ENCODE results near the gene ACSS1.

ACSS1 gene

GRCh38 chr20:24992487-24993205 lies 65.3 kb downstream of the ACSS1 start, which contains the start of gene APMAP:
Gene APMAP (minus strand): TSS chr20:24992751. CDS start chr20:24992688, 63 bp downstream.
- DNase-seq: peak; percentile 90 to 93

- peak in 1 of 2 experiments; percentile 43 for DNase-seq
These were observed 65.9 kb downstream of the ACSS1 start for GRCh38 chr20:24991897-24992486.

GRCh38 chr20:24990810-24991252 lies 67.1 kb downstream of the ACSS1 start:
- no peak for DNase-seq

GRCh38 chr20:24989162-24989561 lies 68.8 kb downstream of the ACSS1 start:
- no peak for DNase-seq

- DNase-seq: no peak
These were observed 69.8 kb downstream of the ACSS1 start for GRCh38 chr20:24987873-24988835.

- DNase-seq: no peak
These were observed 70.7 kb downstream of the ACSS1 start for GRCh38 chr20:24987244-24987643.

- DNase-seq: peak in 1 of 2 experiments; percentile 18
These were observed 71.4 kb downstream of the ACSS1 start for GRCh38 chr20:24986436-24987015.

GRCh38 chr20:24985802-24986201 lies 72.1 kb downstream of the ACSS1 start:
- no peak for DNase-seq

GRCh38 chr20:24984961-24985640 lies 72.8 kb downstream of the ACSS1 start:
- DNase-seq: no peak

- no peak for DNase-seq
These were observed 74.0 kb downstream of the ACSS1 start for GRCh38 chr20:24983896-24984295.

GRCh38 chr20:24981790-24982189 lies 76.1 kb downstream of the ACSS1 start:
- DNase-seq: no peak

- no peak for DNase-seq
These were observed 76.7 kb downstream of the ACSS1 start for GRCh38 chr20:24981282-24981681.

GRCh38 chr20:24980291-24981053 lies 77.5 kb downstream of the ACSS1 start:
- DNase-seq: no peak

GRCh38 chr20:24979036-24979960 lies 78.6 kb downstream of the ACSS1 start:
- no peak for DNase-seq

- no peak for DNase-seq
These were observed 79.4 kb downstream of the ACSS1 start for GRCh38 chr20:24978513-24978912.

GRCh38 chr20:24977797-24978196 lies 80.1 kb downstream of the ACSS1 start:
- no peak for DNase-seq

- DNase-seq: no peak
These were observed 80.6 kb downstream of the ACSS1 start for GRCh38 chr20:24977336-24977735.

- DNase-seq: no peak
These were observed 85.6 kb downstream of the ACSS1 start for GRCh38 chr20:24972341-24972740.

- DNase-seq: peak in 1 of 2 experiments; percentile 70
These were observed 86.4 kb downstream of the ACSS1 start for GRCh38 chr20:24971376-24972101.

GRCh38 chr20:24970754-24971153 lies 87.2 kb downstream of the ACSS1 start:
- peak in 1 of 2 experiments; percentile 15 for DNase-seq
